NT2/D1 (cell line): ENCODE measurements around the gene DMXL2.

Experiments used
- DNase-seq: peaks from one replicate; pipeline ENCODE4 v3.0.0-alpha.2; 2011; ENCODE audit warnings: low read depth, low spot score
- H3K27me3 ChIP-seq: 2 replicates; pipeline ENCODE4 v1.6.0; 2011; ENCODE audit warnings: mild to moderate bottlenecking; ENCODE audit not compliant: insufficient read length, insufficient read depth
- H3K36me3 ChIP-seq: 2 replicates; pipeline ENCODE4 v1.6.1; 2011; ENCODE audit warnings: mild to moderate bottlenecking, low read length, mixed read lengths; ENCODE audit not compliant: insufficient read depth, insufficient read length
- H3K4me1 ChIP-seq: 2 replicates; pipeline ENCODE4 v1.5.1; 2011; ENCODE audit not compliant: insufficient read depth, insufficient read length
- H3K4me3 ChIP-seq: 2 replicates; pipeline ENCODE4 v1.5.1; 2011; ENCODE audit warnings: low read depth; ENCODE audit not compliant: insufficient read length
- H3K9ac ChIP-seq: 2 replicates; pipeline ENCODE4 v1.6.0; 2011; ENCODE audit warnings: low read depth; ENCODE audit not compliant: insufficient read length
- H3K9me3 ChIP-seq: 2 replicates; pipeline ENCODE4 v1.5.1; 2011; ENCODE audit warnings: mild to moderate bottlenecking, low read length; ENCODE audit not compliant: insufficient read depth
- SUZ12 ChIP-seq: IDR thresholded peaks from 2 replicates; pipeline ENCODE4 v1.6.1; 2011; ENCODE audit not compliant: insufficient read length, insufficient read depth; ENCODE audit errors: extremely low read depth
- YY1 ChIP-seq: IDR thresholded peaks from 2 replicates; pipeline ENCODE4 v1.6.1; 2011; ENCODE audit not compliant: insufficient read length, insufficient read depth
- ZNF274 ChIP-seq: IDR thresholded peaks from 2 replicates; pipeline ENCODE4 v1.6.1; 2011; ENCODE audit warnings: mild to moderate bottlenecking, low read depth, low read length

Gene DMXL2

GRCh38 chr15:51526955-51527354 is 95.6 kb downstream of the DMXL2 start:
- no peak for DNase-seq
- TF ChIP-seq ZNF274 (no peak), YY1 (no peak), SUZ12 (no peak)
- no peaks in the 10 kb centered on the region for H3K9me3 ChIP-seq
- H3K27me3 ChIP-seq = no peaks in the 10 kb centered on the region
- H3K4me1 ChIP-seq = no peaks in the 10 kb centered on the region
- H3K4me3 ChIP-seq = no peak overlapping the region
- peaks cover 9% of the 10 kb centered on the region for H3K36me3 ChIP-seq
- no peak overlapping the region for H3K9ac ChIP-seq

DNA sequence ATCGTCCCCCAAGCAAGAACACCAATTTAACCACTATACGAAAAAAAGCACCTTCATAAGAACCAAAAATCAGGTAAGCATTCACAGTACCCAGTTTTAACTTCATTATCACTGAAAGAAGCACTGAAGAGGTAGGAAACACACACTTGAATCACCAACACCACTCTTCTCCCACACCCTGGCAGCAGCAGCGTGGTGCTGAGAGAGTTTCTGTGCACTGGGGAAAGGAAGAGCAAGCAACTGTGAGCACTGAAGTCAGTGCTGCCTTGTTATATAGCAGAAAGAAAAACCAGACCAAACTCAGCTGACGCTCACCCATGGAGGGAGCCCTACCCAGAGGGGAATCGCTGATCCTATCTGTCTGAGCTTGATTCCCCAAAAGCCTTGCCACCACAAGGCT is 98.2 kb downstream of the DMXL2 start:
- DNase-seq = no peak
- H3K4me1 ChIP-seq = no peaks in the 10 kb centered on the region
- H3K4me3 ChIP-seq = no peak overlapping the region
- no peaks in the 10 kb centered on the region for H3K9me3 ChIP-seq
- no peak overlapping the region for H3K9ac ChIP-seq
- peaks cover 9% of the 10 kb centered on the region for H3K36me3 ChIP-seq
- no peaks in the 10 kb centered on the region for H3K27me3 ChIP-seq
- TF ChIP-seq YY1 = no peak
- no peak for TF ChIP-seq SUZ12
- TF ChIP-seq ZNF274 = no peak

GRCh38 chr15:51516291-51516690 is 106.3 kb downstream of the DMXL2 start:
- H3K4me1 ChIP-seq = no peaks in the 10 kb centered on the region
- TF ChIP-seq YY1 = no peak
- no peak for TF ChIP-seq SUZ12
- no peak for TF ChIP-seq ZNF274
- H3K9ac ChIP-seq = no peak overlapping the region
- H3K27me3 ChIP-seq = no peaks in the 10 kb centered on the region
- no peaks in the 10 kb centered on the region for H3K9me3 ChIP-seq
- DNase-seq = no peak
- H3K36me3 ChIP-seq = no peaks in the 10 kb centered on the region
- no peak overlapping the region for H3K4me3 ChIP-seq

GRCh38 chr15:51505251-51505650 is 117.3 kb downstream of the DMXL2 start:
- Histone ChIP-seq H3K9me3 (peaks cover 9% of the 10 kb centered on the region; the same call in 1 of the 2 replicates), H3K36me3 (peaks cover 4% of the 10 kb centered on the region)
- DNase-seq = no peak

DNA sequence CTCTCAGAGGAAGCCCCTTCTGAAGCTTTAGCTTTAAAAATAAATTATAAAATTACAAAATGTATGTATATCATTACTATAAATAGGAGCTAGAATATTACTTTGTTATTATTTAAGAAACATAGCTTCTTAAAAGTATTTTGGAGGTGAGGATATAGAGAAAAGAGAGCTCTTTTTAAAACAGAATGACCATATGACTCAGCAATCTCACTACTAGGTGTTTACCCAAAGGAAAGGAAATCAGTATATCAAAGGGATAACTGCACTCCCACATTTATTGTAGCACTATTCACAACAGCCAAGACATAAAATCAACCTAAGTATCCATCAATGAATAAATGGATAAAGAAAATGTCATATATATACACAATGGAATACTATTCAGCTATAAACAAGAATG is 119.6 kb downstream of the DMXL2 start:
- no peak overlapping the region for H3K9ac ChIP-seq
- TF ChIP-seq ZNF274 (no peak), SUZ12 (no peak), YY1 (no peak)
- H3K9me3 ChIP-seq = peaks cover 9% of the 10 kb centered on the region; the same call in 1 of the 2 replicates
- peaks cover 16% of the 10 kb centered on the region for H3K36me3 ChIP-seq
- DNase-seq = no peak
- no peaks in the 10 kb centered on the region for H3K27me3 ChIP-seq
- no peaks in the 10 kb centered on the region for H3K4me1 ChIP-seq
- H3K4me3 ChIP-seq = no peak overlapping the region

More at GRCh38 chr15:51505251-51505650, 117.3 kb downstream of the DMXL2 start:
- Histone ChIP-seq H3K4me3 (no peak overlapping the region), H3K9ac (no peak overlapping the region), H3K4me1 (no peaks in the 10 kb centered on the region), H3K27me3 (no peaks in the 10 kb centered on the region)
- TF ChIP-seq ZNF274 = no peak
- no peak for TF ChIP-seq YY1
- no peak for TF ChIP-seq SUZ12

DNA sequence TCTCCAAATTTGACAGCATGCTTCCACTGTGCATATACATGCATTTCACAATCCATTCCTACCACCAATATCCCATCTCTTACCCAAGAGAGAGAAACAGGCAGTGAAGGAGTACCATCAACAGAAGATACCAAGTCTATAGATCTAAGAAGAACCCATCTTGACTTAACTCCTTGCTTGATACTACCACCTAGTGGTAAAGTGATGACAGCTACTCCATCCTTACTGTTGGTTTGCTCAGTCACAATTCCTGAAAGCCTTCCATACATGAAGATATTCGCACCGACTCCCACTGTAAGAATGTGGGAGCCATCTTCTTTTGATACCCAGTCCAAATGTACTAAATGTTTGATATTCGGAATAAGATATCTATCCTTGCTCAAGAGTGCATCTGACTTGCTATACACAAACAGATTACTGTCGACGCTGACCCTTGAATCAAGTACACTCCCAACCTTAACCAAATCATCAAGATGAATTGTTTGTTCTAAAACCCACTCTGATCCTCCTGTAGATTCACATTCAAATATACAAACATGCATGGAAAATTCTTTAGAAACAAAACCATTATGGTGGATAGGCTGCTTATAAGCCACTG is 123.1 kb downstream of the DMXL2 start:
- no peak overlapping the region for H3K9ac ChIP-seq
- TF ChIP-seq ZNF274 (no peak), SUZ12 (no peak), YY1 (no peak)
- no peak overlapping the region for H3K4me3 ChIP-seq
- no peaks in the 10 kb centered on the region for H3K4me1 ChIP-seq
- H3K36me3 ChIP-seq = peaks cover 13% of the 10 kb centered on the region
- DNase-seq = peak; percentile 11
- no peaks in the 10 kb centered on the region for H3K27me3 ChIP-seq
- H3K9me3 ChIP-seq = no peaks in the 10 kb centered on the region

- Histone ChIP-seq H3K27me3 (no peaks in the 10 kb centered on the region), H3K4me3 (no peak overlapping the region), H3K9ac (no peak overlapping the region), H3K36me3 (peaks cover 13% of the 10 kb centered on the region), H3K9me3 (no peaks in the 10 kb centered on the region), H3K4me1 (no peaks in the 10 kb centered on the region)
- TF ChIP-seq YY1 (no peak), ZNF274 (no peak), SUZ12 (no peak)
- no peak for DNase-seq
Observed at GRCh38 chr15:51497806-51498205, 124.8 kb downstream of the DMXL2 start.

DNA sequence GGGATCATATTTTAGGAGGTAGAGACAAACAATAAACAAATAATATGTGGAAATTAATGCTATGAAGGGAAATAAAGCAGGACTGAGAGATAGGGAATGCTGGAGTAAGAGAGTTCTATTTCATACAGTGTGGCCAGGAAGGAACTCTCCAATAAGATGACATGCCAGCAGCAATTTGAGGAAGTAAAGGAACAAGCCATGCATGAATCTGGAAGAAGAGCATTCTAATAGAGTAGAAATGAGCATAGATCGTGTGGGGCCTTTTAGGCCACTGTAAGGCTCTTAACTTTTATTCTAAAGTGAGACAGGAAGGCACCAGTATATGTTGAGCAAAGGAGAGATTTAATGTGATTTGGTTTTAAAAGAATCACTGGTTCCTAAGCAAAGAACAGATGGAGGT is 126.3 kb downstream of the DMXL2 start:
- Histone ChIP-seq H3K36me3 (peaks cover 13% of the 10 kb centered on the region), H3K9ac (no peak overlapping the region), H3K4me1 (no peaks in the 10 kb centered on the region), H3K4me3 (no peak overlapping the region), H3K9me3 (no peaks in the 10 kb centered on the region), H3K27me3 (no peaks in the 10 kb centered on the region)
- TF ChIP-seq SUZ12 = no peak
- TF ChIP-seq ZNF274 = no peak
- TF ChIP-seq YY1 = no peak
- no peak for DNase-seq
